HCEC 1CT (cell line): Measurements from ENCODE around the gene FAM114A1.
"Not testable (repeated sequence)": the region's sequence is repeated elsewhere in the genome, so short reads cannot be mapped to it uniquely, and the experiment has no call there.

ENCODE experiments used
- DNase-seq: peaks from one replicate; pipeline ENCODE4 v3.0.0-alpha.2; 2017

FAM114A1 gene

GRCh38 chr4:38979511-38980230 lies 112.1 kb downstream of the FAM114A1 start:
- DNase-seq = no peak

GRCh38 chr4:38980903-38981676 lies 113.5 kb downstream of the FAM114A1 start:
- peak; percentile 77 for DNase-seq

GRCh38 chr4:38982361-38983095 lies 114.9 kb downstream of the FAM114A1 start:
- no peak for DNase-seq

GRCh38 chr4:38983291-38983690 lies 115.7 kb downstream of the FAM114A1 start:
- DNase-seq = no peak

GRCh38 chr4:38983787-38984598 lies 116.4 kb downstream of the FAM114A1 start:
- no peak for DNase-seq

GRCh38 chr4:38985410-38986100 lies 117.9 kb downstream of the FAM114A1 start:
- DNase-seq = no peak

- no peak for DNase-seq
Observed at GRCh38 chr4:38987491-38987890, 119.9 kb downstream of the FAM114A1 start.

- DNase-seq = not testable (repeated sequence)
Observed at GRCh38 chr4:38988353-38988752, 120.7 kb downstream of the FAM114A1 start.

GRCh38 chr4:38989487-38989886 lies 121.9 kb downstream of the FAM114A1 start:
- no peak for DNase-seq

GRCh38 chr4:38990241-38990640 lies 122.6 kb downstream of the FAM114A1 start:
- no peak for DNase-seq

- no peak for DNase-seq
Observed at GRCh38 chr4:38993683-38994082, 126.1 kb downstream of the FAM114A1 start.

- no peak for DNase-seq
Observed at GRCh38 chr4:38994135-38994534, 126.5 kb downstream of the FAM114A1 start.
